Brain microvascular endothelial cell (primary cell): Measurements from ENCODE around the gene STK32C.

Experiments
- DNase-seq: peaks from one replicate; pipeline ENCODE4 v3.0.0-alpha.2; 2020
- H3K27ac ChIP-seq: fragments of 250-450 bp; sonication (Bioruptor Pico); 2 replicates; pipeline ENCODE4 v1.5.1; 2020; ENCODE audit warnings: mild to moderate bottlenecking, moderate library complexity
- H3K27me3 ChIP-seq: fragments of 250-450 bp; sonication (Bioruptor Pico); replicated peaks from 2 replicates; pipeline ENCODE4 v1.5.1; 2020; ENCODE audit warnings: mild to moderate bottlenecking
- H3K36me3 ChIP-seq: fragments of 250-450 bp; sonication (Bioruptor Pico); replicated peaks from 2 replicates; pipeline ENCODE4 v1.5.1; 2020; ENCODE audit warnings: mild to moderate bottlenecking
- H3K4me3 ChIP-seq: 2 replicates; pipeline ENCODE4 v1.5.1; 2011; ENCODE audit warnings: low read depth, mild to moderate bottlenecking, control low read depth, low read length, moderate library complexity
- in situ Hi-C: cut with HindIII; loops from 2 replicates; pipeline ENCODE4 v1.10.0; 2017; ENCODE audit warnings: low sequenced_read_pairs, low pct_ligation_motif_present
- TF ChIP-seq, protein P1 (sequence below): IDR thresholded peaks from 2 replicates; pipeline ENCODE4 v1.5.1; 2011; ENCODE audit warnings: low read depth, mild to moderate bottlenecking, moderate library complexity, low read length, control low read depth, inconsistent platforms; ENCODE audit errors: missing control alignments

The STK32C gene

DNA sequence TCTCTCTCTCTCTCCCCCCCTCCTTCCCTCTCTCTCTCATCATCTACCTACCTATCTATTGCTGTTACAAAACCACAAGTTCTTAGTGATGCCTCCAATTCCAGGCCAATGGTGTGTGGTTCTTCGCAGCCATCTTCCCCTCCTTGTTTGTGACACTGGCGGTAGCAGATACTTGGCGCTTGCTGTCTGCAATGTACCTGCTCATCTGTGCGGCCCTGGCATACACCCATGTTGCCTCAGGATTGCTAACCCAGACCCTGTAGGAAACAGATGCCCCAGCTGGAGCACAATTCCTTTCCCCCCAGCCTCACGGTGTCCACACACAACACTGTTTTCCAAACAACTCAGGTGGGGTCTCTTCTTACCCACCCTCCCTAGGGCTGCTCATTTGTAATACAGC is 134.6 kb downstream of the STK32C start:
- Histone ChIP-seq H3K27me3 (peaks cover 2% of the 10 kb centered on the region), H3K36me3 (no peaks in the 10 kb centered on the region), H3K27ac (no peak overlapping the region), H3K4me3 (no peak overlapping the region)
- in situ Hi-C loops, result no loop called here
- DNase-seq, result no peak
- TF ChIP-seq, protein P1, sequence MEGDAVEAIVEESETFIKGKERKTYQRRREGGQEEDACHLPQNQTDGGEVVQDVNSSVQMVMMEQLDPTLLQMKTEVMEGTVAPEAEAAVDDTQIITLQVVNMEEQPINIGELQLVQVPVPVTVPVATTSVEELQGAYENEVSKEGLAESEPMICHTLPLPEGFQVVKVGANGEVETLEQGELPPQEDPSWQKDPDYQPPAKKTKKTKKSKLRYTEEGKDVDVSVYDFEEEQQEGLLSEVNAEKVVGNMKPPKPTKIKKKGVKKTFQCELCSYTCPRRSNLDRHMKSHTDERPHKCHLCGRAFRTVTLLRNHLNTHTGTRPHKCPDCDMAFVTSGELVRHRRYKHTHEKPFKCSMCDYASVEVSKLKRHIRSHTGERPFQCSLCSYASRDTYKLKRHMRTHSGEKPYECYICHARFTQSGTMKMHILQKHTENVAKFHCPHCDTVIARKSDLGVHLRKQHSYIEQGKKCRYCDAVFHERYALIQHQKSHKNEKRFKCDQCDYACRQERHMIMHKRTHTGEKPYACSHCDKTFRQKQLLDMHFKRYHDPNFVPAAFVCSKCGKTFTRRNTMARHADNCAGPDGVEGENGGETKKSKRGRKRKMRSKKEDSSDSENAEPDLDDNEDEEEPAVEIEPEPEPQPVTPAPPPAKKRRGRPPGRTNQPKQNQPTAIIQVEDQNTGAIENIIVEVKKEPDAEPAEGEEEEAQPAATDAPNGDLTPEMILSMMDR, result no peak

DNA sequence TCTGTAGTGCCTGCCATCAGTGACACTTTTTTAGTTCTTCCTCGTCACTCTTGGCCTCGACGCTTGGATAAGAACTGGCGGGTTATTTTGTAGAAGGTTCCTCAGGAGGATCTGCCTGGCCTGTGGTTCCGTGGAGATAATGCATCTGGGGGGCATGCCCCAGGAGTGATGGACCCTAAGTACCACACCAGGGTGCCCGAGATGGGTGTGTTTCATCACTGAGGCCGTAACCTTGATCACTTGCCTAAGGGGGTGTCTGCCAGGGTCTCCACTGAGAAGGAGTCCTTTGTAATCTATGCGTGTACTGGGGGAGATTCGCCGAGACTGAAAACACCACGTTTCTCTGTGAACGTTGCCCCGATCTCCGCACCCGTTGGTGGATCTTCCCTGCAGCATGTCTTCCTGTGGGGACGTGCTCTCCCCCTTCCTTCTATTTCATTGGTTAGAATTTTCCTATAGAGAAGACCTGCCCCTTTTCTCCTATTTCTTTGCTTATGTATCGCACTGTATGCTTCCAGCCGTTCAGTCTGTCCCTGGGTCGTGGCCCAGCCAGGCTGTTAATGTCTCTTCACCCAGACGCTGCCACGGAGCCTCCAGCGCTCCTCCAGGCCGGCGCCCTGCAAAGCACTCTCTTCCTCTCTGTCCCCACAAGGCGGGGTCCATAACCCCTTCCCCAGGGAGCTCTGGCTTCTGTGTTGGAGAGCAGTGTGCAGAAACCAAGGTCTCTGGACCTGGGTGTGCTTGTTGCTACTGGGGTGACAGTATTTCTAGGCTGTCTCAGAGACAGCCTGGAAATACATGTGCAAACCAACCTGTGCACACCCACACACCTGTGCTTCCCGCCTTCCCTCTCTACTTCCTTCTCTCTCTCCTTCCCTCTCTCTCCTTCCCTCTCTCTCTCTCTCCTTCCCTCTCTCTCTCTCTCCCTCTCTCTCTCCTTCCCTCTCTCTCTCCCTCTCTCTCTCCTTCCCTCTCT is 135.4 kb downstream of the STK32C start:
- Histone ChIP-seq H3K36me3 (no peaks in the 10 kb centered on the region), H3K27ac (no peak overlapping the region), H3K27me3 (peaks cover 2% of the 10 kb centered on the region), H3K4me3 (no peak overlapping the region)
- in situ Hi-C loops, result no loop called here
- TF ChIP-seq, protein P1, result no peak
- DNase-seq, result no peak

DNA sequence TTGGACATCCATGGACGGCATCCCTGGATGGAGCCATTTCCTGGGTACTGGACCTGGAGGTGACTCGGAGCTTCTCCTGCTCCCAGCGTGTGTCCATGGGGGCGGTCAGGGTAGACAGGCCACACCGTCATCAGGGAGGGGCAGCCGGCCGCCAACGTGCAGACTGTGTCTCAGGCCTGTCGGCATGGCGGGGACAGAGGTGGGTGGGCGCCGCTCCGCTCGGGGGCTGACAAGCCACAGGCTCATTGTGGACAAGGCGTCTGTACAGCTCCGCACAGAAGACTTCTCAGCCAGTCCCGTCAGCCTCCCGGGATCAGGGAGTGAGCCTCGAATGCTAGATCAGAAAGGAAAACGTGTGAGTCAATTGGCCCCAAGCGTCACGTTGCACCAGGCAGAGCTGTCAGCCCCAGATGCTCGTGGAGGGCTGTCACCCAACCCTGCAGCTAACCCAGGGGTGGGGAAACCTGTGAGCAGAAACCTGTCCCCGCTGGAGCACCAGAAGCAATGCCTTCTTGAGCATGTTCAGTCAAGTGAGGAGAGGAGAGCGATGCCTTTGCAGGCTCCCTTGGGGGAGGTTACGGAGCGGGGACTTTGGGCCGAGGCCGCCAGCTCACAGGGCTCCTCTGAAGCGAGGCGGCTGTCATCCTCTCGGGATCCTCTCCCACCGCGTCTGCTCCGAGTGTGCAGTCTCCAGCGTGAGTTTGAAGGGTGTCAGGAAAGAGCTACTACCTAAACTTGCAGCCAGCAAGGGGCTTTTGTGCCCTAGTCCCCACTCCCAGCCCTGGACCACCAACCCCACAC is 137.0 kb downstream of the STK32C start:
- no peak overlapping the region for H3K4me3 ChIP-seq
- no peaks in the 10 kb centered on the region for H3K36me3 ChIP-seq
- no peak for DNase-seq
- H3K27ac ChIP-seq, result no peak overlapping the region
- H3K27me3 ChIP-seq, result no peaks in the 10 kb centered on the region
- in situ Hi-C loops, result no loop called here
- TF ChIP-seq, protein P1, result no peak

DNA sequence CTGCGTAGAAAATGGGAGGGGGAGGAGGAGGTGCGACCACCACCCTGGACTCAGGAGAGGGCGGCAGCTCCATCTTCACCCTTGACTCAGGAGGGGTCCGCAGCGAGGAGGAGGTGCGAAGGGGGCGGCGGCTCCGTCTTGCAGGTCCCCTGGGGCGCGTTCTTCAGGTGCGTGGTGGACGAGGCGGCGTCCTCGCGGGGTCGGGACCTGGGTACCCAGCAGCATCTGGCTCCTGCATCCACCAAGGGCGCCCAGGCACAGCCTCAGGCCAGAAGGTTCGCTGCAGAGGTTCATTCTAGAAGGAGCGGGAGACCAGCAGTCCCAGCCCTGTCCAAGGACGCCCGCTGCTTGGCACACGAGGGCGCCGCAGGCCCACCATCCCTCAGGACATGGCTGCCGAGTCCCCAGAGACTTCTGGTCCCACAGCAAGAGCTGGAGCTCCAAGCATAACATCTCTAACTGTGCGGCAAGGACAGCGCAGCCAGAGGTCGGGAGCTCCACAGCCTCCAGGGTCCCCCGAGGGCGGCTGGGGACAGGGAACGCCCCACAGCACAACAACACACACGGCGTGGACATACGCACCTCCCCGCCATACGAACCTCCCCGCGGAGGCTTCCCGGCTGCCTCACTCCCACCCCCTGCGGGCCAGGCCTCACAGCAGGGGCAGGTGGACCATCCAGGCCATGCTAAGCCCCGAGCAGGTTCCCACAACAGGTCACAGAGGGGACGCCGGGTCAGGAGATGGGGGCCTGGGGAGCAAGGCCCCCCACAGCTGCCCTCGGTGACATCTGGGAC is 137.8 kb downstream of the STK32C start:
- no peaks in the 10 kb centered on the region for H3K36me3 ChIP-seq
- H3K4me3 ChIP-seq, result no peak overlapping the region
- no peak overlapping the region for H3K27ac ChIP-seq
- H3K27me3 ChIP-seq, result no peaks in the 10 kb centered on the region
- TF ChIP-seq, protein P1, result no peak
- in situ Hi-C loops, result no loop called here
- no peak for DNase-seq

DNA sequence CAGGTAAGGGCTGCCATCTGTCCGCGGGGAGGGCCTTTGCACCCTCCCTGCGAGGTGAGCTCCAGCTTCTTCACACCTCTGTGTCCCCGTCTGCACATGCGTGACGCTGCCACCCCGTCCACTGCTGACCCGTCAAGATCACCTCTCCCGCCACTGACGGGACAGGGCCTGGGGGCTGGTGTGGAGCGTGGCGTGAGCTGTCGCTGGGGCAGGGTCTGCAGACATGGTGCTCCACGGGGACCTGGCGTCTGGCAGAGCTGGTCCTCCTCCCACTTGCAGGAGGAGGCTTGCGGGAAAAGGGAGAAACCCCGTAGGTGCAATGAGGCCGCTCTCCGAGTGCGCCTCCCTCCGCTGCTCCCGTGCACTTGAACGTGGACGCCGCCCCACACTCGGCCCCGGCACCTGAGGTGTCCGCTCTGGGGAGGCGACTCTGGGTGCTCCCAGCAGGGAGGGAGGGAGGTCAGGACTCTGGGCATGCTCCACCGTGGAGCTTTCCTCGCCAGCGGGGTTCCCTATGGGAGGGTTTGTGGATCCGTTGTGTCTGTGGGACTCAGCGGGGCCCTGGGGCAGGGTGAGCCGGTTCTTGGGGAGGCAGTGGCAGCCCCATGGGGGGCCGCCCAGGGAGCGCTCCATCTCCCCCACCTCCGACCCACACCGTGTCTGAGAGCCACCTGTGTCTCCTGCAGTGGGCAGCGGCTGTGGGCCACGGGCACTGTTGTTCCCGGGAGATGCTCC is 138.6 kb downstream of the STK32C start:
- Histone ChIP-seq H3K27me3 (no peaks in the 10 kb centered on the region), H3K4me3 (no peak overlapping the region), H3K27ac (no peak overlapping the region), H3K36me3 (no peaks in the 10 kb centered on the region)
- TF ChIP-seq, protein P1, result no peak
- in situ Hi-C loops, result no loop called here
- DNase-seq, result no peak
